Activated CD8-positive, alpha-beta T cell treated with anti-CD3 and anti-CD28 coated beads for 36 hours (primary cell): ENCODE measurements around the gene CHST4. TPM values are rescaled to one million over a fixed set of nuclear protein-coding genes. Genes with fewer than 3 reads are reported as not detected.

ENCODE experiments used
- ATAC-seq: fragments of 200-7000 bp; cut with Tn5 transposase; one replicate; pipeline ENCODE4 v1.10.0; 2021; ENCODE audit warnings: mild to moderate bottlenecking, moderate library complexity
- CTCF ChIA-PET: fragments of 350-600 bp; sonication (Branson Sonifier 250); formaldehyde crosslinking; loops from one replicate; lab custom pipeline; 2021; ENCODE audit warnings: antibody characterized with exemption; lab: Charles Lee
- POLR2A ChIA-PET: fragments of 350-600 bp; sonication (Branson Sonifier 250); formaldehyde crosslinking; loops from one replicate; lab custom pipeline; 2021; ENCODE audit warnings: antibody characterized with exemption; lab: Charles Lee
- DNase-seq: peaks from one replicate; pipeline ENCODE4 v3.0.0-alpha.2; 2020
- H3K27ac Mint-ChIP-seq: one replicate; pipeline ENCODE4 v1.8.0; 2021; ENCODE audit warnings: mild to moderate bottlenecking, mixed read lengths
- H3K27me3 Mint-ChIP-seq: one replicate; pipeline ENCODE4 v1.8.0; 2021; ENCODE audit warnings: mixed read lengths
- H3K36me3 Mint-ChIP-seq: one replicate; pipeline ENCODE4 v1.8.0; 2021; ENCODE audit warnings: low read depth, mixed read lengths
- H3K4me1 Mint-ChIP-seq: one replicate; pipeline ENCODE4 v1.8.0; 2021; ENCODE audit warnings: low read depth, mixed read lengths
- H3K4me3 Mint-ChIP-seq: one replicate; pipeline ENCODE4 v1.8.0; 2021; ENCODE audit warnings: mild to moderate bottlenecking, moderate library complexity, mixed read lengths
- H3K9me3 Mint-ChIP-seq: one replicate; pipeline ENCODE4 v1.8.0; 2021; ENCODE audit warnings: mixed read lengths
- intact Hi-C: fragments of 100-400 bp; cut with micrococcal nuclease; formaldehyde crosslinking; loops from one replicate; pipeline ENCODE4 v1.10.0; 2022
- total RNA-seq, 2 experiments: library from RNA; stranded (reverse); gene quantifications; one replicate each; pipeline ENCODE4 v1.2.3, GENCODE V29; 2021
- TF ChIP-seq, protein P1 (sequence below): fragments of 200-600 bp; IDR thresholded peaks from one replicate; pipeline ENCODE4 v1.8.0; 2022; ENCODE audit warnings: antibody characterized with exemption, mild to moderate bottlenecking

Gene CHST4
- total RNA-seq, 2 experiments from 2014 or later, result 0.16 TPM; not detected in 1

DNA sequence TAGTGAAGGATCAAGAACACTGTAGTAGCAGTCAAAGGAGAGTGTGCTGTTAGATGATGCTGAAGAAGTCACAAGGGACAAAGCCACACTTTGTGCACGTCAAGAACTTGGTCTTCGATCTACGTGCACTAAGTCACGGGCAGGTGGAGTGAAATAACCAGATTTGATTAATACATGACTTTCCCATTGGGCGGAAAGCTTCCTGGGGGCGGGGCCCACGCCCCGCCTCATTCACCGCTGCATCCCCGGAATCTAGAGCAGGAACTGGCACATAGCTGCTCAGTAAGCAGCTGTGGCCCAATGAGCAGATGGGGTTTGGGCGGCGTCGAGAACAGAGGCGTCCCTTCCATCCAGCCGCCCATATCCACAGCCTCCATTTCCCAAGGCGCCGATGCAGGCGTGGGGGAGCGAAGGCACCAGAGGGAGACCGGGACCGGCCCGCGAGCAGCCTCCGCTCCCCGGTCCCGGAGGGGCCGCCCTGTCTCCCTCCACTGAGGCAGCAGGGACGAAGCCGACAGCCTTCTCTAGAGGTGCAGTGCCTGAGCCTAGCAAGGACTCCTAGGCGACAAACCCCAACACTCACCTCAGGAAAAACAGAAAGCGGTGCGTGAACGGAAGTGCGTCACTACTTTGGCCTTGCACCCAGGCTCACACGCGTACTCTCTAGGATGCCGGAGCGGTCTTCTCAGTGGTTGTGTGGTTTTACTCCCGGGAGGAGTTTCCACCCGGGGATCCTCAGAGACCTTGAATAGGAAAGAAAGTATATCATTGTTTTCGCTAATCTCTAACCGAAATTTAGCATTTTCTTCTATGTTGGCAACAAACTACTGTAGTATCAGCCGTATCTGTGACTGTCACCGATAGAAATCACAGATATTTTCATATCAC, 42.0 kb upstream of the CHST4 start:
- intact Hi-C loops, result loop anchor here (1.0 kb wide), 1 partner anchor 22 kb away; the partner anchor contains the start of gene ZNF23
- ChIA-PET POLR2A (interaction anchor here (1.1 to 2.3 kb wide), 4 partner anchors 10 to 58 kb away, joined by 3 to 17 read pairs (median 4); partner anchors contain the start of gene ZNF23), CTCF (interaction anchor here (0.9 to 1.7 kb wide), 7 partner anchors 15 to 127 kb away, joined by 3 to 7 read pairs (median 4); partner anchors contain the start of gene ZNF23)
- H3K36me3 Mint-ChIP-seq, result no peaks in the 10 kb centered on the region
- H3K4me1 Mint-ChIP-seq, result peaks cover 13% of the 10 kb centered on the region
- TF ChIP-seq, protein P1, sequence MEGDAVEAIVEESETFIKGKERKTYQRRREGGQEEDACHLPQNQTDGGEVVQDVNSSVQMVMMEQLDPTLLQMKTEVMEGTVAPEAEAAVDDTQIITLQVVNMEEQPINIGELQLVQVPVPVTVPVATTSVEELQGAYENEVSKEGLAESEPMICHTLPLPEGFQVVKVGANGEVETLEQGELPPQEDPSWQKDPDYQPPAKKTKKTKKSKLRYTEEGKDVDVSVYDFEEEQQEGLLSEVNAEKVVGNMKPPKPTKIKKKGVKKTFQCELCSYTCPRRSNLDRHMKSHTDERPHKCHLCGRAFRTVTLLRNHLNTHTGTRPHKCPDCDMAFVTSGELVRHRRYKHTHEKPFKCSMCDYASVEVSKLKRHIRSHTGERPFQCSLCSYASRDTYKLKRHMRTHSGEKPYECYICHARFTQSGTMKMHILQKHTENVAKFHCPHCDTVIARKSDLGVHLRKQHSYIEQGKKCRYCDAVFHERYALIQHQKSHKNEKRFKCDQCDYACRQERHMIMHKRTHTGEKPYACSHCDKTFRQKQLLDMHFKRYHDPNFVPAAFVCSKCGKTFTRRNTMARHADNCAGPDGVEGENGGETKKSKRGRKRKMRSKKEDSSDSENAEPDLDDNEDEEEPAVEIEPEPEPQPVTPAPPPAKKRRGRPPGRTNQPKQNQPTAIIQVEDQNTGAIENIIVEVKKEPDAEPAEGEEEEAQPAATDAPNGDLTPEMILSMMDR, result no peak
- ATAC-seq (peak; percentile 90), DNase-seq (peak; percentile 93)
- H3K27me3 Mint-ChIP-seq, result no peaks in the 10 kb centered on the region
- H3K4me3 Mint-ChIP-seq, result peak overlapping the region; percentile 76
- no peaks in the 10 kb centered on the region for H3K9me3 Mint-ChIP-seq
- peak overlapping the region; percentile 79 for H3K27ac Mint-ChIP-seq

DNA sequence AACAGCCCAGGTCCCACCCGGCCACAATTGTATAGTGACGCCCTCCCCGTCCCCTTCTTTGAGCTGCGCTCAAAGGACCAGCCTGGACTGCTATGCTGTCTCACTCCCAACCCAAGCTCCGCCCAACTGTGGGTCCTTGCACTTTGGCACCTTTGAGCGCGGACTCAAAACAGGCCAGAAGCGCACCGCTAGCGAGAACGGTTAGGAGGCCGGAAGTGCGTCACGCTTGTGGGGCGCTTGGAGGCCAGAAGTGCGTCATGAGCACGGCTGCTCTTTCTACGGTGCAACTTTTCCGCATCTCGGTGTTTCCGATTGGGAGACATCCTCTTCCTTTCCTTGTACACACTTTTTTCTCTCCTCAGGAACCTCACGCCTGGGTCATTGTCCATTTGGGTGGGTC, 37.1 kb upstream of the CHST4 start, which contains the start of gene ZNF19:
ZNF19 (minus strand) TSS at position 203 of the 400 bp plus-strand sequence. CDS start 7,210 bp downstream, outside the sequence.
- no peaks in the 10 kb centered on the region for H3K9me3 Mint-ChIP-seq
- H3K4me1 Mint-ChIP-seq, result peaks cover 9% of the 10 kb centered on the region
- no peak within 1 kb of the TSS for H3K4me3 Mint-ChIP-seq
- CTCF ChIA-PET, result interaction anchor here (1.2 to 2.3 kb wide), 4 partner anchors 8 to 122 kb away, joined by 3 to 19 read pairs (median 6); no protein-coding TSS in a partner anchor
- peaks cover 2% of the 10 kb centered on the region for H3K27me3 Mint-ChIP-seq
- TF ChIP-seq, protein P1, result no peak
- H3K27ac Mint-ChIP-seq, result no peak within 1 kb of the TSS
- ATAC-seq (no peak), DNase-seq (no peak)
- intact Hi-C loops, result no loop called here
- POLR2A ChIA-PET, result interaction anchor here (0.8 kb wide), 1 partner anchor 31 kb away, joined by 3 read pairs; no protein-coding TSS in a partner anchor
- no peaks in the 10 kb centered on the region for H3K36me3 Mint-ChIP-seq

DNA sequence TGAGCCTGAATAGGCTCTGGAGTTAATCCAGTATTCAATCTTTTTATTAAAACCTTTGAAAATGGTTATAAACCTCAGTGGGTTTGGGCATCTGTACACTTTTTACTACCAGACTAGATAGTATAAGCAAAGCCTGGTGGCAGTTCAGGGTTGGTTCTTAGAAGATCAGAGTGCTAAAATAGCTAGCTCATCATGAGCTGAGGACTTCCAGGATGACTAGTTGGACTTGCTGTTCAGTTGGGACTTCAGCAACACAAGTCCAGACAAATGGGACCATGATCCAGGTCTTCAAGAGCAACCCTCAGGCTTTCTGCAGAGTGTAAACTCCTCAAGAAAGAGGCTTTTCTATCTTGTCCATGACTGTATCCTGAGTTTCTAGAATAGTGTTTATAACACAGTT, 35.9 kb upstream of the CHST4 start:
- H3K27me3 Mint-ChIP-seq, result peaks cover 2% of the 10 kb centered on the region
- H3K9me3 Mint-ChIP-seq, result no peaks in the 10 kb centered on the region
- TF ChIP-seq, protein P1, result no peak
- no peak overlapping the region for H3K4me3 Mint-ChIP-seq
- intact Hi-C loops, result no loop called here
- H3K27ac Mint-ChIP-seq, result no peak overlapping the region
- ATAC-seq, result no peak
- H3K36me3 Mint-ChIP-seq, result no peaks in the 10 kb centered on the region
- H3K4me1 Mint-ChIP-seq, result peaks cover 4% of the 10 kb centered on the region
- CTCF ChIA-PET, result interaction anchor here (1.6 to 3.1 kb wide), 3 partner anchors 9 to 78 kb away, joined by 4 to 13 read pairs (median 8); no protein-coding TSS in a partner anchor
- POLR2A ChIA-PET, result no interaction called here
- DNase-seq, result no peak

DNA sequence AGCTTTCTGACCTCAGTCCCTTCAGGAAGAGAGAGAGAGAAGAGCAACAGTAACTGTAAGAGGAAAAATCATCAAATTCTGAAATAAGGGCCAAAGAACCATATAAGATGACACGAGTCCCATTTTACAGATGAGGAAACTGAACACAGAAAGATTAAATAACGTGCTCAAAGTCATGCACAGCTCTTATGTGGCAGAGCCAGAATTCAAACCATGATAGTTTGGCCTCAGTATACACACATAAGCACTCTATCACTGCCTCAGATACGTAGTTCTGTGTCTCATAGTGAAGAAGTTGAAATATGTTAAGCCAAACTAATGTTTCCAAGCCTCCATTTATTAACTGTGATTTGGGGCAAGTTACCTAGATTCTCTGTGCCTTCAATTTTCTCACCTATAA, 35.2 kb upstream of the CHST4 start:
- no peak overlapping the region for H3K27ac Mint-ChIP-seq
- H3K36me3 Mint-ChIP-seq, result no peaks in the 10 kb centered on the region
- H3K4me1 Mint-ChIP-seq, result peaks cover 4% of the 10 kb centered on the region
- H3K4me3 Mint-ChIP-seq, result no peak overlapping the region
- H3K9me3 Mint-ChIP-seq, result no peaks in the 10 kb centered on the region
- H3K27me3 Mint-ChIP-seq, result peaks cover 2% of the 10 kb centered on the region
- ATAC-seq (no peak), DNase-seq (no peak)
- POLR2A ChIA-PET, result no interaction called here
- intact Hi-C loops, result no loop called here
- TF ChIP-seq, protein P1, result no peak
- CTCF ChIA-PET, result interaction anchor here (0.6 to 3.1 kb wide), 2 partner anchors 9 to 79 kb away, joined by 3 to 13 read pairs; no protein-coding TSS in a partner anchor
